ENCODE results near the gene ANXA9.

The ANXA9 gene

GRCh38 chr1:151036356-151036755 is 54.3 kb downstream of the ANXA9 start, which contains the start of gene BNIPL:
Gene BNIPL, plus strand, starts transcription at chr1:151036586. Its CDS starts 140 bp downstream, at chr1:151036726.
- TF ChIP-seq, protein P1, sequence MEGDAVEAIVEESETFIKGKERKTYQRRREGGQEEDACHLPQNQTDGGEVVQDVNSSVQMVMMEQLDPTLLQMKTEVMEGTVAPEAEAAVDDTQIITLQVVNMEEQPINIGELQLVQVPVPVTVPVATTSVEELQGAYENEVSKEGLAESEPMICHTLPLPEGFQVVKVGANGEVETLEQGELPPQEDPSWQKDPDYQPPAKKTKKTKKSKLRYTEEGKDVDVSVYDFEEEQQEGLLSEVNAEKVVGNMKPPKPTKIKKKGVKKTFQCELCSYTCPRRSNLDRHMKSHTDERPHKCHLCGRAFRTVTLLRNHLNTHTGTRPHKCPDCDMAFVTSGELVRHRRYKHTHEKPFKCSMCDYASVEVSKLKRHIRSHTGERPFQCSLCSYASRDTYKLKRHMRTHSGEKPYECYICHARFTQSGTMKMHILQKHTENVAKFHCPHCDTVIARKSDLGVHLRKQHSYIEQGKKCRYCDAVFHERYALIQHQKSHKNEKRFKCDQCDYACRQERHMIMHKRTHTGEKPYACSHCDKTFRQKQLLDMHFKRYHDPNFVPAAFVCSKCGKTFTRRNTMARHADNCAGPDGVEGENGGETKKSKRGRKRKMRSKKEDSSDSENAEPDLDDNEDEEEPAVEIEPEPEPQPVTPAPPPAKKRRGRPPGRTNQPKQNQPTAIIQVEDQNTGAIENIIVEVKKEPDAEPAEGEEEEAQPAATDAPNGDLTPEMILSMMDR (IDR thresholded peaks at IDR 0.05), result no peak
- no peak within 1 kb of the TSS for H3K27ac ChIP-seq
- H3K36me3 ChIP-seq, result peaks cover 29% of the 10 kb centered on the region
- no peaks in the 10 kb centered on the region for H3K9me3 ChIP-seq
- no peak within 1 kb of the TSS for H3K4me3 ChIP-seq (ENCODE audit: low read depth in 1 of 2, low read length in 1 of 2)
- no peaks in the 10 kb centered on the region for H3K27me3 ChIP-seq
- H3K4me1 ChIP-seq (ENCODE audit: control insufficient read depth in 1 of 2, insufficient read depth in 1 of 2, low read depth in 1 of 2, low read length in 1 of 2), result no peaks in the 10 kb centered on the region

DNA sequence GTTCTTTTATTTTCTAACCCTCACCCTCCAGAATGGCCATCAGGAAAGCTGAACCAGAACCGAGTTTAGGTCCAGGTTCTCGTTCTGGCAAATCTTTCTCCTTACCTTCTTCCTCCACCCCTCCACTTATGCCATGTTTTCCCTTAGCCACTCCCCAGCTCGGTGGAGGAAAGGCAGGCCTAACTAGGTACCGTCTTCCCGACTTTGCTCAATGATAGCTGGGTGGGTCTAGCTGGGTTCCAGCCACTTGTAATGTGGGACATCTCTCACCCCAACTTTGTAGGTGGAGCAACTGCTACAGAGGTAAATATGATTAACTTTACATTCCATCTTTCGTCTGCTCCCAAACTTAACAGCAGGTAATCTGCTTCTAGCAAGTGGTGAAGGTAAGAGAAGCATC is 54.9 kb downstream of the ANXA9 start:
- Histone ChIP-seq H3K4me1 (ENCODE audit: control insufficient read depth in 1 of 2, insufficient read depth in 1 of 2, low read depth in 1 of 2, low read length in 1 of 2) (no peaks in the 10 kb centered on the region), H3K4me3 (ENCODE audit: low read depth in 1 of 2, low read length in 1 of 2) (no peak overlapping the region), H3K9me3 (no peaks in the 10 kb centered on the region), H3K27ac (no peak overlapping the region), H3K27me3 (no peaks in the 10 kb centered on the region), H3K36me3 (peaks cover 23% of the 10 kb centered on the region)
- TF ChIP-seq, protein P1 (IDR thresholded peaks at IDR 0.05), result no peak

DNA sequence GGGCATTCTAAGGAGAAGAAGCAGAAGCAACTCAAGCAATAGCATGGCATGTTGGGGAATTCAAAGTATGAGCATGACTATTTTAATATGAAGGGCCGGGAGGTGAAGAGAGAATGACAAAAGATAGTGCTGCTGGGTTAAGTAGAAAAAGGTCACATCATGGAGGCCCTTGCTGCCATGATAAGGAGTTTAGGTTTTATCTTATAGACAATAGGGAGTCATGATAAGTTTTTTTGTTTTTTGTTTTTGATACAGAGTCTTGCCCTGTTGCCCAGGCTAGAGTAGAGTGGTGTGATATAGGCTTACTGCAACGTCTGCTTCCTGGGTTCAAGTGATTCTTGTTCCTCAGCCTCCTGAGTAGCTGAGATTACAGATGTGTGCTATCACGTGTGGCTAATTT is 57.4 kb downstream of the ANXA9 start:
- TF ChIP-seq, protein P1 (IDR thresholded peaks at IDR 0.05), result no peak
- Histone ChIP-seq H3K4me3 (ENCODE audit: low read depth in 1 of 2, low read length in 1 of 2) (no peak overlapping the region), H3K9me3 (no peaks in the 10 kb centered on the region), H3K4me1 (ENCODE audit: control insufficient read depth in 1 of 2, insufficient read depth in 1 of 2, low read depth in 1 of 2, low read length in 1 of 2) (no peaks in the 10 kb centered on the region), H3K27ac (no peak overlapping the region), H3K27me3 (no peaks in the 10 kb centered on the region), H3K36me3 (peaks cover 8% of the 10 kb centered on the region)

DNA sequence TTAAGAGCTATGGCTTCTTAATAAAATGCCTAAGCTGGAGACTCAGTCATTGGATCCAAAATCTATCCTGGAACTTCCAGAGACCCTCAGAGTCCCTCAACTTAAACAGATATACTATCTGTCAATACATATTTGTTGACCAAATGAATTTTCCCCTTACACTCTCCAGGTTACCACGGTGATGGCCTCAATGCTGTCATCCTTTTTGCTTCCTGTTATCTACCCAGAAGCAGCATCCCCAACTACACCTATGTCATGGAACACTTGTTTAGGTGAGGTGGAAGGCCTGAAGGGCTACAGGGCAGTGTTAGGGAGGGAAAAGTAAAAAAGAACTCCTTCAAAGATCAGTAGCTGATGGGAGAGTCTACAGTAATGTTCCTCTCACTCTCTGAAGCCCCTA is 61.1 kb downstream of the ANXA9 start:
- Histone ChIP-seq H3K9me3 (no peaks in the 10 kb centered on the region), H3K4me3 (ENCODE audit: low read depth in 1 of 2, low read length in 1 of 2) (no peak overlapping the region), H3K27me3 (peaks cover 26% of the 10 kb centered on the region), H3K27ac (no peak overlapping the region), H3K4me1 (ENCODE audit: control insufficient read depth in 1 of 2, insufficient read depth in 1 of 2, low read depth in 1 of 2, low read length in 1 of 2) (peaks cover 14% of the 10 kb centered on the region in 2 experiments), H3K36me3 (no peaks in the 10 kb centered on the region)
- TF ChIP-seq, protein P1 (IDR thresholded peaks at IDR 0.05), result no peak
